GM12891 (cell line): ENCODE results near the gene PALD1. TPM values are rescaled to one million over a fixed set of nuclear protein-coding genes. Genes with fewer than 3 reads are reported as not detected.
A peak's percentile ranks its signal among the peaks of the same experiment; 100 is the strongest.

Experiments used
- DNase-seq: peaks from one replicate; pipeline ENCODE4 v3.0.0; 2011; ENCODE audit warnings: low spot score; ENCODE audit not compliant: insufficient read length
- FAIRE-seq: peaks from 2 replicates; lab custom pipeline; 2011; peaks lifted over from hg19 to GRCh38; lab: Jason Lieb, UNC
- PAX5 ChIP-seq: IDR thresholded peaks from 2 replicates; pipeline ENCODE4 v1.6.1; 2011; ENCODE audit warnings: low read length, moderate library complexity, mild to moderate bottlenecking; ENCODE audit not compliant: insufficient read depth, severe bottlenecking
- POLR2A ChIP-seq: IDR thresholded peaks from 2 replicates; pipeline ENCODE4 v1.6.1; 2011; ENCODE audit warnings: low read depth, low read length, control low read depth
- POLR2AphosphoS5 ChIP-seq: IDR thresholded peaks from 2 replicates; pipeline ENCODE4 v1.6.1; 2011; ENCODE audit warnings: low read depth, low read length, control low read depth
- POU2F2 ChIP-seq: IDR thresholded peaks from 2 replicates; pipeline ENCODE4 v1.6.1; 2011; ENCODE audit warnings: low read depth, mild to moderate bottlenecking, control low read depth, low read length, moderate library complexity
- SPI1 ChIP-seq: IDR thresholded peaks from 2 replicates; pipeline ENCODE4 v1.6.1; 2011; ENCODE audit warnings: low read depth, low read length, control low read depth
- TAF1 ChIP-seq: IDR thresholded peaks from 2 replicates; pipeline ENCODE4 v1.6.1; 2011; ENCODE audit warnings: low read depth, low read length, control low read depth
- polyA plus RNA-seq: library from polyadenylated mRNA; unstranded; fragments of >200 nt; gene quantifications from one replicate; pipeline ENCODE4 v1.2.1, GENCODE V29; 2012; ENCODE audit warnings: low read depth, missing spikeins, inconsistent platforms; ENCODE audit not compliant: missing spikeins

Gene PALD1
- 4.1 TPM for polyA plus RNA-seq

- no peak for TF ChIP-seq PAX5
- TF ChIP-seq SPI1 = peak; percentile 14; the same call in 1 of the 2 replicates
- DNase-seq (peak; percentile 79), FAIRE-seq (peak; percentile 93)
Measured at GRCh38 chr10:70478191-70479164, at the start of gene PALD1. TSS of gene PALD1 (plus strand) at chr10:70478767. CDS start at chr10:70525952, 47,185 bp downstream.

- FAIRE-seq (no peak), DNase-seq (no peak)
- TF ChIP-seq TAF1 (no peak), POLR2A (no peak), POU2F2 (no peak), POLR2AphosphoS5 (no peak), SPI1 (no peak), PAX5 (no peak)
Measured at GRCh38 chr10:70430493-70431445, 47.8 kb upstream of the PALD1 start.

GRCh38 chr10:70432101-70432500 lies 46.5 kb upstream of the PALD1 start:
- DNase-seq (no peak), FAIRE-seq (no peak)
- TF ChIP-seq POLR2A = no peak
- TF ChIP-seq POLR2AphosphoS5 = no peak
- no peak for TF ChIP-seq POU2F2
- TF ChIP-seq PAX5 = no peak
- TF ChIP-seq SPI1 = no peak
- TF ChIP-seq TAF1 = no peak

- no peak for TF ChIP-seq POU2F2
- TF ChIP-seq POLR2AphosphoS5 = no peak
- no peak for TF ChIP-seq POLR2A
- TF ChIP-seq TAF1 = no peak
- no peak for TF ChIP-seq PAX5
- no peak for TF ChIP-seq SPI1
- no peak for FAIRE-seq
- DNase-seq = no peak
Measured at GRCh38 chr10:70432561-70433263, 45.9 kb upstream of the PALD1 start.

GRCh38 chr10:70433581-70434280 lies 44.8 kb upstream of the PALD1 start:
- TF ChIP-seq PAX5 (no peak), POLR2AphosphoS5 (no peak), TAF1 (no peak), POLR2A (no peak), SPI1 (no peak), POU2F2 (no peak)
- no peak for FAIRE-seq
- no peak for DNase-seq

- DNase-seq (no peak), FAIRE-seq (no peak)
- TF ChIP-seq PAX5 (no peak), POLR2A (no peak), SPI1 (no peak), POLR2AphosphoS5 (no peak), TAF1 (no peak), POU2F2 (no peak)
Measured at GRCh38 chr10:70435241-70436085, 43.1 kb upstream of the PALD1 start.

- DNase-seq = no peak
- TF ChIP-seq POLR2AphosphoS5 (no peak), PAX5 (no peak), POLR2A (no peak), TAF1 (no peak), POU2F2 (no peak), SPI1 (no peak)
- no peak for FAIRE-seq
Measured at GRCh38 chr10:70437721-70438120, 40.8 kb upstream of the PALD1 start.

GRCh38 chr10:70440296-70441160 lies 38.0 kb upstream of the PALD1 start:
- FAIRE-seq = no peak
- no peak for DNase-seq
- TF ChIP-seq POLR2AphosphoS5 (no peak), TAF1 (no peak), POLR2A (no peak), PAX5 (no peak), SPI1 (no peak), POU2F2 (no peak)
